ENCODE data around the gene PRRX1.

Gene PRRX1

DNA sequence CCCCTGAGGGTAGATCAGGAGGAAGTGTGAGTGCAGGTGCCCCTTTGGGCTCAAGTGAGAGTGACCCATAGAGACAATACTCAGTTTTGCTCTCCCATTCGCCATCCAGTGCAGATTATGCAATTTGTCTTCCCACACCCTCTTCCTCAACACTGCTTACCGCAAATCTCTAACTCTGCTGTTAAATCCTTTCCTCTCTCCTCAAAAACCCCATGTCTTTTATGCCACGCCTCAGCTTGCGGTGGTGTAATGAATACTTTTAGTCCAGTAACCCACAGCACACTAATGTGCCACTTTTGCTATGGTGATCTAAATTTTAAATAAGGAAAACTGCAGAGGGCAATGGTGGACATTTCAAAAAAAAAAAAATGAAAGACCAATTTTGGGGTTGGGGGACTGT is 57.7 kb downstream of the PRRX1 start:
- no peak for DNase-seq (ENCODE audit: low spot score)

DNA sequence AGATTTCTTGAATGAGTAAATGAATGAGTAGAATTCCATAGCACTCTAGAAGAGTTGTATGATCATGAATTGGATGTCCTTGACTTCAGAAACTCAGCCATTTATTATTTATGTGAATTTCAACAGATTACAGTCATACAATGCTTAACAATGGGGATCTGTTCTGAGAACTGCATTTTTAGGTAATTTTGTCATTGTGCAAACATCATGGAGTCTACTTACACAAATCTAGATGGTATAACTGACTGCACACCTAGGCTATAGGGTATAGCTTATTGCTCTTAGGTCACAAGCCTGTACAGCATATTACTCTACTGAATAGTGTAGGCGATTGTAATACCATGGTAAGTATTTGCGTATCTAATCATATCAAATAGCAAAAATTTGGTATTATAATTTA is 59.6 kb downstream of the PRRX1 start:
- DNase-seq (ENCODE audit: low spot score): no peak

DNA sequence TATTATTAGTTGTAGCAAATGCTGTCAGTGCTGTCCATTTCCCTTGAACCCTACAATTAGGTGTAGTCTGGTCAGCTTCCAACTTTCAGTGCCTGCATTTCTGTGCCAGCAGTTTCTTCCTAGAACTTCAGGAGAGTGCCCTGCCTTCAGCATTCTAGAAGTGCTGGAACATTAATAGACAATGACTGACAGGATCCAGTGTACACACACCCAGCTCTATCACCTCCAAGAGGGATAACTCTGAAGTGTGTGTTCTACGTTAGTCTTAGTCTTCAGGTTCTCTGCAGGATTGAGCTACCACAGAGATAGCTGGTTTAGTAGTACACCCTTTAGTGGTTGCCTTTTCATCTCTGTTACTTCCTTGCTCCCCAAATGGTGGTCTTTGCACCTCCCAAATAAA is 61.4 kb downstream of the PRRX1 start:
- DNase-seq (ENCODE audit: low spot score): no peak

DNA sequence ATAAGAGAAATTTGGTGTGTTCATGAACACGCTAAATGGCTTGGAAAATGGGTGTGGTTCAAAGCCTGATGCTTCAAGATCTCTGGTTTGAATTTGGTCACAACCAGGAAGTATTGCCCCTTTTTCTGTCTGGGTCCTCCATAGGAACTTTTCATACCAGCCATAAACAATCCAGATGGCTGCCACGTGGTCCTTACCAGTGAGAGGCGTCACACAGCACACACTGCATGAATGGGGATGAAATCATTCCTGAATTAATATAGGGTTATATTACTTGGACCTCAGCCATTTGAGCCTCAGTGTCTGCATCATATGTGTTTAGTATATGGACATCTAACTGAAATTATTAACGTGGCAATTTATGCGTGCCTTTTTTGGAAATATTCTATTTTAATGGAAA is 64.0 kb downstream of the PRRX1 start:
- DNase-seq (ENCODE audit: low spot score): no peak

DNA sequence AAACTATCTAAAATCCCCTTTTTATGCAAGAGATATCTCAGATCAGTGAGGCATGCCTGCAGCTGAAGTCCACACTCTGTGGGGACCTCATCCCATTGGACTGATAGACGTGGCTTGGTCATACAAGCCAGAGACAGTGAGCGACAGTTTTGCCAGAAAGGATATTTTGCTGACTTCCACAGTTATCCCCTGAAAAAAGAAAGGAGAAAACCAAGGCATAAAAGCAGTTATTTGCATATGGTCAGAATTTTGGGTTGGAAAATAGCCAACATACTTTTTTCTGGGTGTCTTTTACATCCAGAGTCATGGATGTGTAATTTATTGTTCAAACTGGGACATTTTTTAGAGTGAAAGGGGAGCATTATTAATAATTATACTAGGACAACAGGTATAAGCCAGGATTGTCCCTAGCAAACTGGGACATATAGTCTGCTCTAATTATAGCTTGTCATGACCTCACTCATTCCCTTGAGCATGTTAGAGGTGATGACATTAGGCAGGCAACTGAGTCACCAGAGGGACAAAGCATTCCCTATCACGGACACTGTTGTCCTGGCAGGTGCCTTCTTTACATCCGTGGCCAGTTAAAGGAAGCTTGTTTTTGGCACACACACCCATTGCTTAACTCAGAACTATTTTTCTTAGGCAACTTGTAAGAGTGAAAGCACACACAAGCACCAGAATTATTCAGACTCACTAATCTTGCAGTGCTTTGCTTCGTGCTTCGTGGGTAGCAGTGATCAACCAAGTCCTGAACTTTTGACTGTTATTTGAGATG is 65.5 kb downstream of the PRRX1 start:
- DNase-seq (ENCODE audit: low spot score): no peak

DNA sequence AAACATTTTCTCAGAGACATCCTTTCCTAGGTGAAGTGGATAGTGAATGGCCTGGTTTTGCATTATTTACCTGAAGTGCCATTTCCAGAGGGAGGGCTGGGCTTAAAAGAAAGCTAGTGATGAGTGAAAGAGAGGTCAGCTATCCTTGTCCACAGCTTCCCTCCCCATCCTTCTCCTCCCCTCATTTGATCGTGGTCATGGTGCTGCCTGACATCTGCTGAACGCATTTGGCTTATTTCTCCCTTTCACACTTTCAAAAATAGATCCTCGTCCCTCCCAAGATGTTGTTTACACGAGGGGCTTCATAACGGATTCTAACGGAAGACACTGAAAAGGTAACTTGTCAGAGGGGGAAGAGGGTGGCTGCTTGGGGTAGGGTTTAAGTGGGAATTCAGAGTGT is 66.1 kb downstream of the PRRX1 start:
- DNase-seq (ENCODE audit: low spot score): no peak

DNA sequence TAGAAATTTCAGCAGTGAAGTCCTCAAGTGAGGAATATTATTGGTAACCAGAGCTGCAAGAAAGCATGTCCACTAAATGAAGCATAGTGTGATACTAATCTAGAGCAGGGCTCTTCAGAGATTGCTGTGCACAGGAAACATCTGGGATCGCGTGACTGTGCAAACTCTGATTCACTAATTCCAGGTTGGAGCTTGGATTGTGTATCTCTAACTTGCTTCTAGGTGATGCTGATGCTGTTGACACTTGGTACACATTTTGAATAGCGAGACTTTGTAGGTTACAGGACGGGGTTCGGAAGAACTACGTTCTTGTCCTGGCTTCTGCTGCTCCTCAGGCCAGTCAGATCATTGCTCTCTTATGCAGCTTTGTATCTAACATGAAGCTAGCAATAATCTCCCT is 66.5 kb downstream of the PRRX1 start:
- DNase-seq (ENCODE audit: low spot score): no peak

DNA sequence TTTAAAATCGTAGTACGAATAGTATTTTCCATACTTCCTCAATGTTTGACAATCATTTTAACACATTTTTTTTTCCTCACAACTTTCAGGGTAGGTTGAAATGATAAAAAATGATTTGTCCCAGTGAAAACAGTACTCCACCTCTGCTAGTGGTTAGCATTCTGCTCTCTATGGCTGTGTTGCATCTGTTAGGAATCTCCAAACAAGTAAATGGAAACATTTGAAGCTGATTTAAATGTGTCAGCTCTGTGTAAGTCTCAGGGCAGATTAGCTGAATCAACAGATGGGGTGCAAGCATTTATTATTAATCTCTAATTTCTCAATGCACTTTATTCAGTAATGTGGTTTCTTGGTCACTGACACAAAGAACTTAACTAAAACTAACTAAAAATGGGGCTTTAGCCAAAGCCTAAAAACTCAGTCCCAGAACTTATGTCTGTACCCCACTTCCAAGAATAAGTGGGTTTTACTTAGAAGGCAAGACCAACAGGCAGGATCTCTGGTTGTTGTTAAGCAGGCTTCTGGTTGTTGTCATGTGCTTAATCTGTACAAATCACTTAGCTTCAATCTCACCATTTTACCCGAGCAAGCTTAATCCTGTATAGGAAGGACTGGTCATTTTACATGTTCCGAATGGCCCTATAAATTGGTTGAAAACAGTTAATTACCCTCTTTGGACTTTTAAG is 67.8 kb downstream of the PRRX1 start:
- no peak for DNase-seq (ENCODE audit: low spot score)

DNA sequence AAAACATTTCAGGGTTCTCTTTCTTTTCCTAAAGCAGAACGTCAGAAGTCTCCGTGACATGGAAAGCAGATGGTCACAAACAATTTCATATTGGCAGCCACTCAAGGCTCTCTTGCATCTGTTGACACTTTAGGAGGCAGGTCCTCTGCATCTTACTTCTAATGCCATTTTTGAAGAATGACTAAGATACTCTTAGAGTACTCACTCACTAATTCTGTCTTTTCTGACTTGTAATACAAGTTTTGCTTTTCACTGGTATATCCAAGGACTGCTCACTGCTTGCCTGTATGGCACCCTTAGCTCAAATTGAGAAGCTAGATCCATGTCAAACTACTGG is 68.3 kb downstream of the PRRX1 start:
- DNase-seq (ENCODE audit: low spot score): no peak

DNA sequence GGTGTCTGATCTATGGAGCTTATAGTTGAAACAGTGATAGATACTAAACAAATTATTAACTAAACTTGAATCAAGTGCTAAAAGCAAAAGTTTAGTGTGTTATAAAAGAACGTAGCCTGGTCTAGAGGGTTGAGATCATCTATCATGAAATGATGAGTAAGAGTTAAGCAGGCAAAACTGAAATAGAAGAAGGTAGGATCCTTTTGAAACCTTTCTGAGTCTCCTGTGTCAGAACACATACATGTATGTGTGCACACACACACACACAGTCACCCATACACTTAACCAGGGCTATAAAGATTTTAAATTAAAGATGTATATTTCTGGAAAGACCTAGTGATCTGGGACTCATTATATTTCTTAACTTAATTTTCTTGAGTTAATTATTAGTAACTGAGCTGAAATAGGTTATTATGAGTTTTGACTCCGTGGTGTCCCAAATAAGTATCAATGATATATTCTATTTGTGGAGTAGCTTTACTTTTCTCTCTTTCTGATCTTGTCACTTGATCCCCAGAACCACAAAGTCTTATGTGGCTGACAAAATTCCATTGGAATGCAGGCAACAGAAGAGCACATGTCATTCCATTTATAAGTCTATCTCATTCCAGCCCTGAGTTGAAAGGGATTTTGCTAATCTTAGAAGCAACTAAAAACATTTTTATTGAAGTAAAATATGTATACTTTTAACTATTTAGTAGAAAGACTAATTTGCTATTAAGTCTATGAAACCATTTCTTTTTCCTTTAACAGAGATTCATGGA is 70.7 kb downstream of the PRRX1 start:
- no peak for DNase-seq (ENCODE audit: low spot score)

DNA sequence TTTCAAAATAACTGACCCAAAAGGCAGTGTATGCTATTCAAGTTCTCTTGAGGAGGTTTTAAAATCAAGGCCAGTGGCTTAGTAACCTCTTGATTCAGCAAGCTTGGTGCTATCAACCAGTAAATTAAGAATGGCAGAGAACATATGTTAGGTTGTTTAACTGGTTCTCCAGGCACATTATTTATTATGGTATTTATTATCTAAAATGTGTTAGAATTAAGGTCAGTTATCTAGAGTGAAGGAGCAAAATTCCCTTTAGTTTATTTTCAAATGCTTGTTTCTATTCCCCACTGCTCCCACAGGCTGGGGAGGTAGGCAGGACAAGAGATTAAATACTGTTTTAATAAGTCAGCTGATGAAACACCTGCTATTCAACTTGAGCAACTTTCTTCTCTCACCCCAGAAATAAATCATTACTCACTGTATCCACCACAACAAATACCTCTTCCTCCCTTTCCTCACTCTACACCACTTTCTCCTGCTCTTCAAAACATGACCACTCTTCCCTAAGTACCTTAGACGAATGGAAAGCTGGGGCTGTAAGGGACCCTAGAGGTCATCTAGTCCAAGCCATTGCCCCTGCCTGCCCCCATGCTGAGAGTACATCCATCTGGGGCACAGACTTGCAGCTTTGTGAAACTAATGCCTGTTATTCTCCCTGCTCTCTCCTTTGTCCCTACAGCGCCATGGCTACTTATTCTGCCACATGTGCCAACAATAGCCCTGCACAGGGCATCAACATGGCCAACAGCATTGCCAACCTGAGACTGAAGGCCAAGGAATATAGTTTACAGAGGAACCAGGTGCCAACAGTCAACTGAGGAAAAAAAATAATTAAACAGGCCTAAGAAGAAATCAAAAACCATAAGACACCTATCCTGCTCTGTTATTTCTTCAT is 71.7 kb downstream of the PRRX1 start:
- DNase-seq (ENCODE audit: low spot score): no peak

DNA sequence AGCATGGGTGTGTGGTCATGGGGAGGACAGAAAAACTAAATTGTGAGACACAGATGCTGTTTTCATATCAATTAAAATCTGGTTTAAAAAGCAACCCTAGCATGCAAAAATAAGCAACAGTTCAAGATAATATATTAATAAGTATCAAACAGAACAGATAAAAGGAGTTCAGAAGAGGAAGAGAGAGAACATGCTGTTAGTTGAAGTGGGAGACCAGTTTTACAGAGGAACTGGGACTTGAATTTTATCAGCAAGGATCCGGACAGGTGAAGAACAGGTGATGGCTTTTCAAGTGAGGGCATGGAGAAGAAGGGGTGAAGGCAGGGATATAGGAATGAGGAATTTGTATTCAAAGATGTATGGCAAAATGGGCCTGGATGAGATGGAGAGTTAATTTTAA is 75.9 kb downstream of the PRRX1 start:
- DNase-seq (ENCODE audit: low spot score): no peak

DNA sequence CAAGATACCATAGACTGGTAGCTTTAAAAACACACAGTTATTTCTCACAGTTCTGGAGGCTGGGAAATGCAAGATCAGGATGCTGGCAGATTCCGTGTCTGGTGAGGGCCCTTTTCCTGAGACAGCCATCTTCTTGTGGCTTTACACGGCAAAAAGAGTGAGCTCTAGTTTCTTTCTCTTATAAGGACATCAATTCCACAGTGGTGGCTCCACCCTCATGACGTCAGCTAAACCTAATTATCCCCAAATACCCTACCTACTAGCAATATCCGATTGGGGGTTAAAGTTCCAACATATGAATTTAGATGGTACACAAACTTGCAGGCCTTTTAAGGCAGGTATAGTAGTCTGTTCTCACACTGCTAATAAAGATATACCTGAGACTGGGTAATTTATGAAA is 77.7 kb downstream of the PRRX1 start:
- no peak for DNase-seq (ENCODE audit: low spot score)

DNA sequence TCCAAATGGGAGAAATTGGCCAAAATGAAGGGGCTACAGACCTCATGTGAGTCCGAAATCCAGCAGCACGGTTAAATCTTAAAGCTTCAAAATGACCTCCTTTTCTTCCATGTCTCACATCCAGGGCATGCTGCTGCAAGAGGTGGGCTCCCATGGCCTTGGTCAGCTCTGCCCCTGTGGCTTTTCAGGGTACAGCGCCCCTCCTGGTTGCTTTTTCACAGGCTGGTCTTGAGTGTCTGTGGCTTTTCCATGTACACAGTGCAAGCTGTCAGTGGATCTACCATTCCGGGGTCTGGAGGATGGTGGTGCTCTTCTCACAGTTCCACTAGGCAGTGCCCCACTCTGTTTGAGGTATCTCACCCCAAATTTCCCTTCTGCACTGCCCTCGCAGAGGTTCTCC is 78.7 kb downstream of the PRRX1 start:
- DNase-seq (ENCODE audit: low spot score): no peak

DNA sequence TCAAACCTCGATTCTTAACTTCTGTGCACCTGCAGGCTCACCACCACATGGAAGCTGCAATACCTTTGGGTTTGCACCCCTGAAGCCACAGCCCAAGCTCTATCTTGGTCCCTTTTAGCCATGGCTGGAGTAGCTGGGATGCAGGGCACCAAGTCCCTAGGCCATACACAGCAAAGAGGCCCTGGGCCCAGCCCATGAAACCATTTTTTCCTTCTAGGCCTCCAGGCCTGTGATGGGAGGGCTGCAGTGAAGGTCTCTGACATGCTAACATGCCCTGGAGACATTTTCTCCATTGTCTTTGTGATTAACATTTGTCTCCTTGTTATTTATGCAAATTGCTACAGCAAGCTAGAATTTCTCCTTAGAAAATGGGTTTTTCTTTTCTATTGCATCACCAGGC is 79.2 kb downstream of the PRRX1 start:
- DNase-seq (ENCODE audit: low spot score): no peak

DNA sequence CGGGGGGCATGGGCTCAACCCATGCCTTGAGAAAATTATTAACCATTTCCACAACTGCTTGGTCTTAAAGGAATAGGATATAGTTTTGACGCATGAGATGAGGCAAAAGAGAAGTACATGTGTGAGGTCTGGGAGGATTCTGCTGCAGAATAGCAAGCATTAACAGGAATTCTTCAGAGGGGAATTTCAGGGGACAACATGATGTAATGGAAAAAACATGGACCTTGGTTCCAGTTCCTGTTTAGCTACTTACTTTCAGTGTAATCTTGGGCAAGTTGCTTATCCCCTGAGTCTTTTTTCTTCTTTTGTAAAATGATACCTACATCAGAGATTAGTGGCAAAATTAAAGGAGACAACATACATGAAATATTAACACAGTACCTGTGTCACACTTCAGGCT is 85.6 kb downstream of the PRRX1 start:
- no peak for DNase-seq (ENCODE audit: low spot score)

DNA sequence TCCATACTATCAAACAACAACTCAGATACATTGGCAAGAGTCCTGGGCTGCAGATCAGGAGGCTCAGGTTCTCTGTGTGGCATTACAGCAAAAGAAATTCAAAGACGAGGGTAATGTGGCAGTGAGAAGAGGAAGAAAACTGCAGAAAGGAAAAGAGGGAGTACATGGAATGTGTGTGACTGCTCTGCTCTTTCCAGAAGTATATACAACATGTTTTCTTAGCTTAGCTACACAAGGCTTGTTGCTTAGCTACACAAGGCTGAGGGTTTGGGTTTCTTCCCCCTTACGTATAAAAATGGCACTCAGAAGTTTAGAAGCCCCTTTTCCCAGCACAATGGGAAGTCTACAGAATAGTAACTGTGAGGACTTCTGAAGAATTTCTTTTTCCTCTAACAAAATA is 86.0 kb downstream of the PRRX1 start:
- no peak for DNase-seq (ENCODE audit: low spot score)

DNA sequence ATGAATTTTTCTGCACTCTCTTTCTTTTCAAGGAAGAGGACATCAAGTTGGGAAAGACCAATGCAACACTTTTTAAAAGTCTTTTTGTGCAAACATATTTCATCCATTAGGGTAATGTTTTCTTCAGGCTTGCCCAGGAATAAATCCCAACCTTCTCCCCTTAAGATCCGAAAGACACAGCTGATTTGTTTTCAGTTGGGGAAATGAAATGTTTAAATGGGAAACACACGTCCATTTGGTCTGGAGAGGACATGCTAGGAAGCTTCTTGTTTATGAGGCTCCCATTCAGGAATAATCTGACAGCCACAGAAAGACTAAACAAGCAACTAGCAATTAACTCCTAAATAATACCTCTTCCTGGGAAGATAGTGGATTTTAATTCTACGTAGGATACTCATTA is 91.9 kb downstream of the PRRX1 start:
- no peak for DNase-seq (ENCODE audit: low spot score)

DNA sequence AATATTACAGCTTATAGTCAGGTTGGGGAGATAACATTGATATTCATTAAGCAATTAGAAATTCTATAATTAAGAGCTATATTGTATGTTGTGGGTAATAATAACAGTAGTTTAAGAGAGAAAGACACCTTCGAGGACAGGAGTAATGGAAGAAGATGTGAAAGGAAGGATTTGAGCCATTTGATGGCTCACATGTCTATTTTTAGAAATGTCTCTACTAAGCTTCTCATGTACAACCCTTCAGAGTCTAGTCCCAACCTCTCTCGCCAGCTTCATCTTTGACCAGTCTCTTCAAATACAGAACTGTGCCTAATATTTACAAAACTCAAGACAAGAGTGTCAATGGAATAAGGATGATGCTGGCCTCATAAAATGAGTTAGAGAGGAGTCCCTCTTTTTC is 95.1 kb downstream of the PRRX1 start:
- DNase-seq (ENCODE audit: low spot score): no peak

DNA sequence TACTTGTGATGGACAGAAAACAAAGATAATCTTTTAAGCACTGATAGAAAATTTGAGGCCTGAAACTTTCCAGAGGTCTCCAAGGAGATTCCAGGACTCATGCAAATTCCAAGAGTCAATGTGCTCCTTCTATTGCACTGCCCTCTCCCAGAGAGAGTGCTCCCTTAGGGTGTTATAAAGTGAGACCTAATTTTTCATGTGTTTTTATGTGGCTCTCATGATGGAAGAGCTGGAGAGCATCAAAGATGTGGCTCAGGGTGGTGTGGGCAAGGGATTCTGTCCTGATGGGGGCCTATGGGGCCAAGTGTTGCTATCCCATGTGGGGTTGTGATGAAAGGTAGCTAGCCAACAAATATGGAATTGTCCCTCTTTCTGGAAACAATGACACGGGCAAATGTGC is 101.3 kb downstream of the PRRX1 start:
- no peak for DNase-seq (ENCODE audit: low spot score)

DNA sequence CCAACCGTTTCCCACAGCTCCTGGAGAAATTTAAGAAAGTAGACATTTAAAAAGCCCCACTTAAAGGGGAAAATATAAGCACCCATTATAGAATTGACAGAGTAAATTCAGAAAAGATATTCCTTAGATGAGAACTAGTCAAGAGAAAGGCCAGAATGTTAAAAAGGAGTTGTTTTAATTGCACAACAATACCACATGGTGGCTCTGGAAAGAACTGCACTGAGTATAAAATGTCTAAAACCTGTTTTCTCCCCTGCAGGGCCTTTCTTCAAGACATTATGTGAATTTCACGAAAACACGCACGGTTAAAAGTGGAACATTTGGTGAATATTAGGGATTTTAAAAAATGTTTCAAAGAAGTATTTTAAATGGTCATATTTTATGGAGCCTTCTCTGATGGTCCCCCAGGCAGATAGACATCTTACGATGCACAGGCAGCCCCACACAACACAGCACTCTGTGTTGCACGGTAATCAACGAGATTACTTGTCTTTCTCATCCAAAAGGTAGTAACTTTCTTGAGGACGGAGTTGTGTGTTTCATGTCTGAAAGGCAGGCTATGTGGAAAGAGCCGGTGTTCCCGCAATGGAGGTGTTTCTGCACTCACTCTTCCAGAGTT is 101.9 kb downstream of the PRRX1 start:
- no peak for DNase-seq (ENCODE audit: low spot score)

DNA sequence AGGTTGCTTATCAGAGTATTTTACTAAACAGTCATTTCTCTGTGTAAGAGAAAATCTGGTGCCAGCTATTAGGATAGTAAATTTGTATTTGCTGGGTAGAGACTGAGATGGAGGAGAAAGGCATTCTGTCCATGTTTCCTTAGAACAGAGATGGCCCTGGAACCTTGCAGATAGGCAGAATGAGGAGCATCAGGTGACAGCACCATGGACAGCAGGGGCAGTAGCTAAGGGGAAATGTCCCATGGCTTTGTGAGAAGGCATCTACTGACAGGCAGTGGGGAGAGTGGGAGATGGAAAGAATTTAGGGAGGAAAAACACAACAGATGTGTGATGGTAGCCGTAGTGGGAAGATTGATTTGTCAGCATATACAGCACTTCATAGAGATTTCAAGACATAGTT is 105.0 kb downstream of the PRRX1 start:
- no peak for DNase-seq (ENCODE audit: low spot score)

All from left forelimb (tissue), 1 donor.